ENCODE data around the gene FAM83C.

DNA sequence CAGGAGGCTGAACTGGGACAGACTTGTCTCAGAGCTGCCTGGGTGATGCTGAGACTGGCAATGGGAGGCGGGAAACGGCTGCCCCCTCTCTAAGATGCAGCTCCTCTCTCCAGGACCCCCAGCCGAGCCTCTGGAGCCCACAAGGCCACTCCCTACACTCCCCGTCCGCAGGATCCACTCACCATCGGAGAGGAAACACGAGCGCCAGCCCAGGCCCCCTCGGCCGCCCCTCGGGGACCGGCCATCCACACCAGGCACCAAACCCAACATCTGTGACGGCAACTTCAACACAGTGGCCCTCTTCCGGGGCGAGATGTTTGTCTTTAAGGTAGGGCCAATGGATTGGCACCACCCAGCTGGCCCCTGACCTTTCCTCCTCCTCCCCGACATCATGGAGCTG, 25.1 kb downstream of the FAM83C start:
- TF ChIP-seq, protein P1, sequence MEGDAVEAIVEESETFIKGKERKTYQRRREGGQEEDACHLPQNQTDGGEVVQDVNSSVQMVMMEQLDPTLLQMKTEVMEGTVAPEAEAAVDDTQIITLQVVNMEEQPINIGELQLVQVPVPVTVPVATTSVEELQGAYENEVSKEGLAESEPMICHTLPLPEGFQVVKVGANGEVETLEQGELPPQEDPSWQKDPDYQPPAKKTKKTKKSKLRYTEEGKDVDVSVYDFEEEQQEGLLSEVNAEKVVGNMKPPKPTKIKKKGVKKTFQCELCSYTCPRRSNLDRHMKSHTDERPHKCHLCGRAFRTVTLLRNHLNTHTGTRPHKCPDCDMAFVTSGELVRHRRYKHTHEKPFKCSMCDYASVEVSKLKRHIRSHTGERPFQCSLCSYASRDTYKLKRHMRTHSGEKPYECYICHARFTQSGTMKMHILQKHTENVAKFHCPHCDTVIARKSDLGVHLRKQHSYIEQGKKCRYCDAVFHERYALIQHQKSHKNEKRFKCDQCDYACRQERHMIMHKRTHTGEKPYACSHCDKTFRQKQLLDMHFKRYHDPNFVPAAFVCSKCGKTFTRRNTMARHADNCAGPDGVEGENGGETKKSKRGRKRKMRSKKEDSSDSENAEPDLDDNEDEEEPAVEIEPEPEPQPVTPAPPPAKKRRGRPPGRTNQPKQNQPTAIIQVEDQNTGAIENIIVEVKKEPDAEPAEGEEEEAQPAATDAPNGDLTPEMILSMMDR (IDR thresholded peaks at IDR 0.05): no peak
- no peak for TF ChIP-seq POLR2A (IDR thresholded peaks at IDR 0.05)
